ENCODE data around the gene LDLRAD2.
"Not testable (repeated sequence)": the region's sequence is repeated elsewhere in the genome, so short reads cannot be mapped to it uniquely, and the experiment has no call there.

The LDLRAD2 gene

GRCh38 chr1:21783679-21784603 lies 28.1 kb upstream of the LDLRAD2 start:
- no peak for DNase-seq

GRCh38 chr1:21785764-21786163 lies 26.3 kb upstream of the LDLRAD2 start:
- not testable (repeated sequence) for DNase-seq

GRCh38 chr1:21786640-21787039 lies 25.4 kb upstream of the LDLRAD2 start:
- DNase-seq: no peak

- DNase-seq: no peak
Observed at GRCh38 chr1:21793104-21793503, 19.0 kb upstream of the LDLRAD2 start.

- no peak for DNase-seq
Observed at GRCh38 chr1:21794656-21795055, 17.4 kb upstream of the LDLRAD2 start.

- no peak for DNase-seq
Observed at GRCh38 chr1:21795075-21795474, 17.0 kb upstream of the LDLRAD2 start.

- DNase-seq: no peak
Observed at GRCh38 chr1:21799730-21800129, 12.3 kb upstream of the LDLRAD2 start.

GRCh38 chr1:21801100-21801499 lies 11.0 kb upstream of the LDLRAD2 start:
- DNase-seq: no peak

- no peak for DNase-seq
Observed at GRCh38 chr1:21804536-21804935, 7.5 kb upstream of the LDLRAD2 start.

GRCh38 chr1:21813542-21813941 lies 1.5 kb downstream of the LDLRAD2 start:
- DNase-seq: no peak

- peak in 1 of 2 donors; percentile 14 for DNase-seq
Observed at GRCh38 chr1:21814241-21814918, 2.3 kb downstream of the LDLRAD2 start.

- DNase-seq: no peak
Observed at GRCh38 chr1:21814981-21815582, 3.0 kb downstream of the LDLRAD2 start.

GRCh38 chr1:21815724-21816321 lies 3.8 kb downstream of the LDLRAD2 start:
- DNase-seq: no peak

GRCh38 chr1:21816602-21817302 lies 4.7 kb downstream of the LDLRAD2 start:
- DNase-seq: no peak

GRCh38 chr1:21818656-21819055 lies 6.6 kb downstream of the LDLRAD2 start:
- DNase-seq: peak; percentile 13 to 16

- no peak for DNase-seq
Observed at GRCh38 chr1:21820597-21821232, 8.7 kb downstream of the LDLRAD2 start.

GRCh38 chr1:21821385-21822019 lies 9.4 kb downstream of the LDLRAD2 start:
- no peak for DNase-seq

GRCh38 chr1:21822349-21822748 lies 10.3 kb downstream of the LDLRAD2 start:
- DNase-seq: no peak

- DNase-seq: no peak
Observed at GRCh38 chr1:21823206-21823979, 11.3 kb downstream of the LDLRAD2 start.

- no peak for DNase-seq
Observed at GRCh38 chr1:21823980-21824702, 12.1 kb downstream of the LDLRAD2 start.

All from activated CD4-positive, alpha-beta T cell treated with anti-CD3 and anti-CD28 coated beads for 4 hours (primary cell).